CD4-positive, alpha-beta T cell treated with Interleukin-17A for 1 hour (primary cell): ENCODE results near the gene CCHCR1.
A peak's percentile ranks its signal among the peaks of the same experiment; 100 is the strongest.
"Not testable (repeated sequence)": the region's sequence is repeated elsewhere in the genome, so short reads cannot be mapped to it uniquely, and the experiment has no call there.

Experiments used
- DNase-seq: peaks from one replicate; pipeline ENCODE4 v3.0.0-alpha.2; 2020

The CCHCR1 gene

GRCh38 chr6:31183287-31183686, 25.7 kb upstream of the CCHCR1 start:
- not testable (repeated sequence) for DNase-seq

- DNase-seq: peak; percentile 84
Measured at GRCh38 chr6:31180500-31180899, 22.9 kb upstream of the CCHCR1 start.

GRCh38 chr6:31179896-31180295, 22.3 kb upstream of the CCHCR1 start:
- DNase-seq: no peak

GRCh38 chr6:31179042-31179386, 21.4 kb upstream of the CCHCR1 start:
- no peak for DNase-seq

DNA sequence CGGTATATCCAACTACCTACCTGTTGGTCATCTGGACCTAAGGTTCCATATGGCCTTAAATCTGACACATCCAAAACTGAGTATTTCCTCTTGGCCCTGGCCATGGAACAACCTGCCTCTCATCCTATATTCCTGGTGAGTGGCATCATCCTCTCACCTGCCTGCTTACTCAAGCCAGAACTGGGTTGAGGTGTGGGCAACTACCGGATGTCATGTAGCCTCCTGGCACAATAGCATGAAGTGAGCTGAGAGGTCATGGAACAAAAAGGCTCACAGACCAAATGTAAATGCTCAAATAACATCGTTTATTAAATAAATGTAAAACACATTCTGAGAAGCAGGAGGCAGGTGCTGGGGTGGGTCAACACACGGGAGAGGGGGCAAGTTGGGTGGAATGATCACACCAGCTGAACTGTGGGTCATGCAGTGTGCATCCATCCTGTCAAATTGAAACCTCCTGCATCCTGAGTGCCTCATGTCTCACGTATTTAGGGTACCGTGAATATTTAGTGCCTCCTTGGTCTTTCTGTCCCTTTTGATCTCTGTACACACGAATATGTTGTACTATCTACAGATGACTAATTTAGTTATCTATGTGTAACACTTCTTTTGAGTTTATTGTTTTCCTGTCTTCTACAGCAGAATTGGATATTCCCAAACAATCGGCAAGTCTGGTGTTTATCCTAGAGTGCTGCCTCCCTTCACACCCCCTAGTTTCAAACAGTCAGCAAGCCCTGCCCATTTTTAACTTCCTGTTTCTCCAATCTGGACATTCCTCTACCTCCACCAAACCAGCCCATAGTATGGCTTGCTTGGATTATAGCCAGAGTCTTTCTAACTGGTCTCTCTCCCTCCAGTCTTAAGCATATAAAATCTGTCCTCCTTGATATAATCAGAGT, 20.8 kb upstream of the CCHCR1 start:
- no peak for DNase-seq

GRCh38 chr6:31175971-31176370, 18.4 kb upstream of the CCHCR1 start:
- no peak for DNase-seq

DNA sequence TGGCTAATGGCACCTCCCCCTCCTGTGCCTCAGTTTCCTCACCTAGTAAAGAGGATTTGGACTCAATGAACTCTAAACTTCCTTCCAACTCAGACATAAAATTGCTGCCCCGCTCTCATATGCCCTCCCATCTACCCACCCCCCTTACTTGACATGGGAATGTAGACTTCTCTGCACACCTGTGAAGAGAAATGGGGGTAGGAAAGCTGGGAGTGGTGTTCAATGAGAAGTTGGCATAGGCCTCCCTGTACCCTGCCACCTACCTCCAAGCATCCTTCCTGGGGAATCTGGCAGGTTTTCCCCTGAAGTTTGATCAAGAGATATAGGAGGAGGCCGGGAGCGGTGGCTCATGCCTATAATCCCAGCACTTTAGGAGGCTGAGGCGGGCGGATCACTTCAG, 16.8 kb upstream of the CCHCR1 start:
- no peak for DNase-seq

- no peak for DNase-seq
Measured at GRCh38 chr6:31173406-31173805, 15.8 kb upstream of the CCHCR1 start.

GRCh38 chr6:31172973-31173384, 15.4 kb upstream of the CCHCR1 start:
- DNase-seq: no peak

DNA sequence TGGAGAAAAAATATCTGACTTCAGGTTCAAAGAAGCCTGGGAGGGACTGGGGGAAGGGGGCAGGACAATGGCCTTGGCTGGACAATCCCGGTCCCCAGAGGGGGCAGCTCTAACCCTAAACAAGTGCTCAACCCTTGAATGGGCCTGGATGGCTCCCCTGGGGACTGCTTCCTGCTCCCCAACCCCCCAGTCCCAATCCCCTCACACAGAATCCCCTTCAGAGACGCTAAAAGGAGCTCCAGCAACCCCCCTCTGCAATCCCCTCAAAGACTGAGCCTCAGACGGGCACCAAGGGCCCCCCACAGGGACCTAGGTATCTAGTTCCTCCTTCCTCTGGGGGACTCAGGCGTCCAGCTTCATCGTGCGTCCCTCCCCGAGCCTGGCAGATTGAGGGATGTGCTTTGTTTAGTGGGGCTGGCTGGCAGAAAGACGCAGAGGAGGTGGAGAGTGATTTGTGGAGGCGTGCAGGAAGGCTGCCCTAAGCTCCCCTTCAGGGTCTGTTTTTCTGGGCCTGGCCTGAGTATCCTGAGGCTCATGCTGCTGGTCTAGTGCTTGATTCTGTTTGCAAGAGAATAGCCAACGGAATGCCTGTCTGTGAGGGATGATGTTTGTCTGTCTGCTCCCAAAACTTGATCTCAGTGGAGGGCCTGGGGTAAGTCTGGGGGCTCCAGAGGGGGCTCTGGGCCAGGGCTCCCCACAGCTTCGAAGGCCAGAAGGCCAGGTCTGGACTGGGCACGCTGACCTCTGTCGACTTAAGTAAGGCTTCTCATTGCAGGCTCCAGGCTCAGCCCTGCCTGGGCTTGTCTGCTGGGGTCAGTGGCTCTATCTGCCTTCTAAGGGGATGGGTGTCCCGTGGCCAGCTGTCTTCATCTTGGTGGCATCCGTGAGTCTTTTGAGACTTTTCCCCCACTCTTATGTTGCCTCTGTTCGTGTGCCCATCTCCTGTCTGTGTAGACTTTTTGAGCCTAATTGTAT, 14.6 kb upstream of the CCHCR1 start:
- no peak for DNase-seq

GRCh38 chr6:31170987-31171671, 13.5 kb upstream of the CCHCR1 start:
- DNase-seq: no peak

- DNase-seq: no peak
Measured at GRCh38 chr6:31170600-31170881, 12.9 kb upstream of the CCHCR1 start, which contains the start of gene POU5F1. Gene POU5F1 (minus strand): TSS chr6:31170682. CDS start chr6:31170620, 62 bp downstream.

GRCh38 chr6:31169858-31170599, 12.4 kb upstream of the CCHCR1 start:
- not testable (repeated sequence) for DNase-seq

- no peak for DNase-seq
Measured at GRCh38 chr6:31169123-31169857, 11.7 kb upstream of the CCHCR1 start.

- DNase-seq: no peak
Measured at GRCh38 chr6:31168606-31169005, 11.0 kb upstream of the CCHCR1 start.

- no peak for DNase-seq
Measured at GRCh38 chr6:31165986-31166385, 8.4 kb upstream of the CCHCR1 start.

DNA sequence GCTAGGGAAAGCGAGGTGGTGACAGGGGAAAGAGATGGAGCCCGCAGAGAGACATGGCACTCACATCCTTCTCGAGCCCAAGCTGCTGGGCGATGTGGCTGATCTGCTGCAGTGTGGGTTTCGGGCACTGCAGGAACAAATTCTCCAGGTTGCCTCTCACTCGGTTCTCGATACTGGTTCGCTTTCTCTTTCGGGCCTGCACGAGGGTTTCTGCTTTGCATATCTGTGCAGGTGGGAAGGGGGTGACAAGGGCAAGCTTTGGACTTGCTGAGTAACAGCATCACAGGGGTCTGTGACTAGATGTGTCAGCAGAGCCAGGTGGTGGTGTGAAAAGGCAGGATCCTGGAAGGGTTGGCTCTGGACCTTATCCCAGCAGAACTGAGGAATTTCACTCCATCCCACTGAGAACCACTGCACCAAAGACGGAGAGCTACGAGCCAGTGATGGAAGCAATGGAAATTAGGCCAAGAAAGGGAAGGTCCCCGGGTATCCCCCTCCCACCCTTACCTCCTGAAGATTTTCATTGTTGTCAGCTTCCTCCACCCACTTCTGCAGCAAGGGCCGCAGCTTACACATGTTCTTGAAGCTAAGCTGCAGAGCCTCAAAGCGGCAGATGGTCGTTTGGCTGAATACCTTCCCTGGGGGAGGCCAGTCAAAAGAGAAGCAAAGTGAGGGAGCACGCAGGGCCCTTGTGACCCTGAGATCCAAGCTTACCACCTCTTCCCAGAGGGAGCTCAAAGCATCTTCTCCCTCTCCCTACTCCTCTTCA, 7.6 kb upstream of the CCHCR1 start:
- DNase-seq: not testable (repeated sequence)

GRCh38 chr6:31164475-31165063, 7.0 kb upstream of the CCHCR1 start:
- DNase-seq: not testable (repeated sequence)

GRCh38 chr6:31163922-31164321, 6.3 kb upstream of the CCHCR1 start:
- no peak for DNase-seq

- DNase-seq: no peak
Measured at GRCh38 chr6:31162463-31163165, 5.0 kb upstream of the CCHCR1 start.
